Ovary (tissue), 1 donor: ENCODE data around the gene GNRH2.

ENCODE experiments used
- EP300 ChIP-seq: sonication (generic); formaldehyde crosslinking; IDR thresholded peaks from one replicate; pipeline ENCODE4 v1.6.1; 2017; ENCODE audit warnings: antibody characterized with exemption
- POLR2A ChIP-seq: fragments of 450-650 bp; IDR thresholded peaks from one replicate; pipeline ENCODE4 v1.6.1; 2017; ENCODE audit warnings: antibody characterized with exemption, mild to moderate bottlenecking, moderate library complexity

GRCh38 chr20:3070725-3071124 is 27.3 kb downstream of the GNRH2 start:
- TF ChIP-seq EP300 (no peak), POLR2A (no peak)
